Panc1 (cell line): Measurements from ENCODE around the gene CHTOP.

Source experiments
- CTCF ChIP-seq: fragments of 450-650 bp; IDR thresholded peaks from 2 replicates; pipeline ENCODE4 v1.5.1; 2017; ENCODE audit warnings: mild to moderate bottlenecking
- POLR2AphosphoS5 ChIP-seq: IDR thresholded peaks from 2 replicates; pipeline ENCODE4 v1.6.1; 2012; ENCODE audit warnings: mild to moderate bottlenecking, low read depth, low read length, moderate library complexity
- TCF7L2 ChIP-seq: IDR thresholded peaks from 2 replicates; pipeline ENCODE4 v1.6.1; 2011; ENCODE audit warnings: mild to moderate bottlenecking, low read depth, low read length, inconsistent platforms

GRCh38 chr1:153616917-153617311 is 17.0 kb upstream of the CHTOP start:
- no peak for TF ChIP-seq CTCF
- no peak for TF ChIP-seq TCF7L2
- TF ChIP-seq POLR2AphosphoS5: no peak
